Activated B cell treated with CpG ODN at 0.5 μM for 24 hours (primary cell): ENCODE measurements around the gene PPP2R2B. TPM values are rescaled to one million over a fixed set of nuclear protein-coding genes. Genes with fewer than 3 reads are reported as not detected.

Experiments
- ATAC-seq: fragments of 200-7000 bp; cut with Tn5 transposase; one replicate; pipeline ENCODE4 v1.10.0; 2021; ENCODE audit warnings: low read depth, mild to moderate bottlenecking, moderate library complexity
- CTCF ChIA-PET: fragments of 350-600 bp; sonication (Branson Sonifier 250); formaldehyde crosslinking; loops from one replicate; lab custom pipeline; 2021; ENCODE audit warnings: antibody characterized with exemption; lab: Charles Lee
- POLR2A ChIA-PET: fragments of 350-600 bp; sonication (Branson Sonifier 250); formaldehyde crosslinking; loops from one replicate; lab custom pipeline; 2021; ENCODE audit warnings: antibody characterized with exemption; lab: Charles Lee
- DNase-seq: peaks from one replicate; pipeline ENCODE4 v3.0.0; 2022
- H3K27ac Mint-ChIP-seq: one replicate; pipeline ENCODE4 v1.8.0; 2020; ENCODE audit warnings: mixed read lengths
- H3K27me3 Mint-ChIP-seq: one replicate; pipeline ENCODE4 v1.8.0; 2021; ENCODE audit warnings: mixed read lengths
- H3K36me3 Mint-ChIP-seq: one replicate; pipeline ENCODE4 v1.8.0; 2021; ENCODE audit warnings: low read depth, mixed read lengths
- H3K4me1 Mint-ChIP-seq: one replicate; pipeline ENCODE4 v1.8.0; 2021; ENCODE audit warnings: mixed read lengths
- H3K4me3 Mint-ChIP-seq: one replicate; pipeline ENCODE4 v1.8.0; 2020; ENCODE audit warnings: mild to moderate bottlenecking, mixed read lengths
- H3K9me3 Mint-ChIP-seq: one replicate; pipeline ENCODE4 v1.8.0; 2020; ENCODE audit warnings: mixed read lengths
- intact Hi-C: fragments of 100-400 bp; cut with micrococcal nuclease; formaldehyde crosslinking; loops from one replicate; pipeline ENCODE4 v1.15.1; 2024
- total RNA-seq: library from RNA; stranded (reverse); gene quantifications from 2 replicates; pipeline ENCODE4 v1.2.3, GENCODE V29; 2022
- TF ChIP-seq, protein P1 (sequence below): fragments of 200-600 bp; IDR thresholded peaks from one replicate; pipeline ENCODE4 v1.8.0; 2022; ENCODE audit warnings: antibody characterized with exemption, mild to moderate bottlenecking

PPP2R2B gene
- total RNA-seq, 1 donor from 2014 or later: not detected

DNA sequence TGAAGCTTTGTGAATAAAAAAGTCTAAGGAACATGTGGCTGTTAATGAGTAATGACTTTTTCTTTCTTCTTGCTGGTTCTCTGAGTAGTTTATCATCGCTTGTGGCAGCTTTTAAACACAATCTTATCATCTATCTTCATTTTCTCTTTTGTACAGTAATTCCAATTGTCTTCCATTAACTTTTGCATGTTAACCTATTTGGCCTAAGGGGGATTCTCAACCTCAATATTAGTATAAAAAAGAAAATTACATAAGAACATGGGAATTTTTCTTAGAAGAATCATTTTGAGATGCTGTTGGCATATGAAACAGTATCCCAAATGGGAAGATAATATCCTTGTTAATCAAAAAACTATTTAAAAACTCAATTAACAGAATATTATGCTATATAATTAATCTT, 182.9 kb downstream of the PPP2R2B start:
- CTCF ChIA-PET: no interaction called here
- Mint-ChIP-seq H3K4me3 (no peak overlapping the region), H3K27me3 (no peaks in the 10 kb centered on the region), H3K4me1 (no peaks in the 10 kb centered on the region), H3K36me3 (no peaks in the 10 kb centered on the region), H3K9me3 (peaks cover 2% of the 10 kb centered on the region), H3K27ac (no peak overlapping the region)
- POLR2A ChIA-PET: no interaction called here
- TF ChIP-seq, protein P1, sequence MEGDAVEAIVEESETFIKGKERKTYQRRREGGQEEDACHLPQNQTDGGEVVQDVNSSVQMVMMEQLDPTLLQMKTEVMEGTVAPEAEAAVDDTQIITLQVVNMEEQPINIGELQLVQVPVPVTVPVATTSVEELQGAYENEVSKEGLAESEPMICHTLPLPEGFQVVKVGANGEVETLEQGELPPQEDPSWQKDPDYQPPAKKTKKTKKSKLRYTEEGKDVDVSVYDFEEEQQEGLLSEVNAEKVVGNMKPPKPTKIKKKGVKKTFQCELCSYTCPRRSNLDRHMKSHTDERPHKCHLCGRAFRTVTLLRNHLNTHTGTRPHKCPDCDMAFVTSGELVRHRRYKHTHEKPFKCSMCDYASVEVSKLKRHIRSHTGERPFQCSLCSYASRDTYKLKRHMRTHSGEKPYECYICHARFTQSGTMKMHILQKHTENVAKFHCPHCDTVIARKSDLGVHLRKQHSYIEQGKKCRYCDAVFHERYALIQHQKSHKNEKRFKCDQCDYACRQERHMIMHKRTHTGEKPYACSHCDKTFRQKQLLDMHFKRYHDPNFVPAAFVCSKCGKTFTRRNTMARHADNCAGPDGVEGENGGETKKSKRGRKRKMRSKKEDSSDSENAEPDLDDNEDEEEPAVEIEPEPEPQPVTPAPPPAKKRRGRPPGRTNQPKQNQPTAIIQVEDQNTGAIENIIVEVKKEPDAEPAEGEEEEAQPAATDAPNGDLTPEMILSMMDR: no peak
- ATAC-seq (no peak), DNase-seq (no peak)
- intact Hi-C loops: no loop called here

DNA sequence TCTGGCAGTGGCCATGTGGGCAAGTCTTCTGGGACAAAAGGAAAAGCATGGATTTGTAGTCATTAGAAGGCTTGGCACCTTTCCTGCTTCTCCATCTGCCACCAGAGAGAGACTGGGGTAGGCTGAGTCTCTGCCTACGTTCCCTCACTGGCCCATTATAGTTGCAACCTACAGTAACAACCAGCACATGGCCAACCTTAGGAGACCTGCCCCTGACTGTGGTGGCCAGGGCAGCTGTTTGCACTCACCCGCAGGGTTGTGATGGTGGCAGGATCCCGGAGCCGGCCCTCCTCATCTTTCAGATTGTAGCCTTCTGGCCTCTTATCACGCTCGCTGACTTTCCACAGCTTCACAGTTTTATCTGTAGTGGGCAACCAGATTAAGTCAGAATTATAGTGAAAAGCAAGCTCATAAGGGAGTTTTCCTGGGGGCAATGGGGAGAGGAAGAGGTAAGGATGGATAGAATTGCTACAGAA, 187.6 kb downstream of the PPP2R2B start:
- Mint-ChIP-seq H3K27me3 (no peaks in the 10 kb centered on the region), H3K27ac (no peak overlapping the region), H3K9me3 (peaks cover 2% of the 10 kb centered on the region), H3K4me3 (no peak overlapping the region), H3K36me3 (no peaks in the 10 kb centered on the region), H3K4me1 (no peaks in the 10 kb centered on the region)
- DNase-seq (no peak), ATAC-seq (no peak)
- ChIA-PET POLR2A (no interaction called here), CTCF (no interaction called here)
- intact Hi-C loops: no loop called here
- TF ChIP-seq, protein P1: no peak

DNA sequence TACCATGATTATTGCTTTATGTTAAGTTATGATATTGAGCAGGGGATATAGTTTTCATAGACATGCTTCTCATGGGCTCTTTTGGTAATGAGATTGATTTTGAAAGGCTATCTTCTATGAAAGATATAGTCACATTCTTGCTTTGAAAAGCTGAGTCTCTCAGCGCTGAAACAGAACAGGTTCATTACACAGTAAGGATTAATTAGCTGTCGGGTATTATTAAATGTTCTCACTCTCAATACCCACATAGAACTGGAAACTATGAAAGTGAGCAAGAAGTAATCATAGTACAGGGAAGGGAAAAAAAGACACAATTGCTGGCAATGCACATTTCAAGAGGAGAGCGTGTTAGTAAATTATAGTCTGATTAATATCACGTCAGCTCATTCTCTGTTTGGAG, 190.9 kb downstream of the PPP2R2B start:
- TF ChIP-seq, protein P1: no peak
- Mint-ChIP-seq H3K4me3 (no peak overlapping the region), H3K9me3 (no peaks in the 10 kb centered on the region), H3K27ac (no peak overlapping the region), H3K4me1 (no peaks in the 10 kb centered on the region), H3K36me3 (no peaks in the 10 kb centered on the region), H3K27me3 (no peaks in the 10 kb centered on the region)
- ChIA-PET CTCF (no interaction called here), POLR2A (no interaction called here)
- DNase-seq (no peak), ATAC-seq (no peak)
- intact Hi-C loops: no loop called here

DNA sequence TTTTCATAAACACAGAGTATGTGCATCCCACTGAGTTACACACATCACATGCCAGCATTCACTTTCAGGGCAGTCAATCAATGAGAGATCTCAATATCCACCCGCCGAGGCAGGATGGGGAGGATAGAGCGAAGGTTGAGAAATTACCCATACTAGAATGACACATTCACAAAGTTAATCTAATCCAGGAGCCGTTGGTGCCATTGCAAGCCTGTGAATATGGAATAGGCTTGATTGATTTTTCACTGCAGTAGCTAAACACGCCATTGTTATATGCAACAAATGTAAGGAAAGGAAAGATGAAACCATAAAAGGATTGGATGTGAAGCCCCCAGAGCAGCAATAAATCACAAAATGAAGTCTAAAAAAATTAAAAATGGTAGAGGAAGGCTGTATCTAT, 194.7 kb downstream of the PPP2R2B start:
- no peaks in the 10 kb centered on the region for H3K36me3 Mint-ChIP-seq
- intact Hi-C loops: no loop called here
- POLR2A ChIA-PET: no interaction called here
- H3K27me3 Mint-ChIP-seq: no peaks in the 10 kb centered on the region
- CTCF ChIA-PET: no interaction called here
- no peaks in the 10 kb centered on the region for H3K9me3 Mint-ChIP-seq
- no peak for ATAC-seq
- H3K4me3 Mint-ChIP-seq: no peak overlapping the region
- no peak for DNase-seq
- H3K27ac Mint-ChIP-seq: no peak overlapping the region
- TF ChIP-seq, protein P1: no peak
- no peaks in the 10 kb centered on the region for H3K4me1 Mint-ChIP-seq

DNA sequence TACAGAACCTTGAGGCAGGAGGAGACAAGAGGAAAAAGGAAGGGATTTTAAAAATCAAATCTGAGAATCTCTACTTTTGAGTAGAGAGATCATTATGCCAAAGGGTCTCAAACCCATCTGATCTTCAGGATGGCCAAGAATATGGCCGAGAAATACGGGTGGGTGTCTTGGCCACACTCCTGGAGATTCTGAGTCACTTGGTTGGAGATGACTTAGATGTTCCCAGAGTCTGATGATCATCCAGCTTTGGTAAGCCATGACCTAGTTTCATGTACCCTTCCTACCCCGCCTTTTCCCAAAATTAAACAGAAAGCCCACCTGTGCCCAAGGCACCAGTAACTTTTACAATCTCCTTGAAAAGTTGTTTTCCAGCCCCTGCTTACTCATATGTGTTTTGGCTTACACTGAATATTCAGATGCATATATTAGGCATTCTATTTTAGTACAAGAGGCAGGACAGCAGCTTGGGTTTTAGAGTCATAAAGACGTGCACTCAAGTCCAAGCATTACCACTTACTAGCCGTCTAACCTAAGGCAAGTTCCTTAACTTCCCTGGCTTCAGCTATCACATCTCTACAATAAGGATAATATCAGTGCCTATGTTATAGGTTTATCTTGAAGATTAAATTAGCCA, 195.5 kb downstream of the PPP2R2B start:
- no peak for ATAC-seq

More for the DNA sequence above, 195.5 kb downstream of the PPP2R2B start:
- no peaks in the 10 kb centered on the region for H3K4me1 Mint-ChIP-seq
- intact Hi-C loops: no loop called here
- no peaks in the 10 kb centered on the region for H3K27me3 Mint-ChIP-seq
- ChIA-PET CTCF (no interaction called here), POLR2A (no interaction called here)
- H3K4me3 Mint-ChIP-seq: no peak overlapping the region
- H3K27ac Mint-ChIP-seq: no peak overlapping the region
- TF ChIP-seq, protein P1: no peak
- no peaks in the 10 kb centered on the region for H3K36me3 Mint-ChIP-seq
- DNase-seq: no peak
- H3K9me3 Mint-ChIP-seq: no peaks in the 10 kb centered on the region
